HL-60/S4 (cell line): ENCODE results near the gene FBXO27.
"Not testable (repeated sequence)": the region's sequence is repeated elsewhere in the genome, so short reads cannot be mapped to it uniquely, and the experiment has no call there.

ENCODE experiments used
- in situ Hi-C: fragments of 300-500 bp; cut with MboI; formaldehyde crosslinking; loops from 2 replicates; pipeline ENCODE4 v1.14.3; 2022; ENCODE audit warnings: low sequenced_read_pairs

FBXO27 gene

DNA sequence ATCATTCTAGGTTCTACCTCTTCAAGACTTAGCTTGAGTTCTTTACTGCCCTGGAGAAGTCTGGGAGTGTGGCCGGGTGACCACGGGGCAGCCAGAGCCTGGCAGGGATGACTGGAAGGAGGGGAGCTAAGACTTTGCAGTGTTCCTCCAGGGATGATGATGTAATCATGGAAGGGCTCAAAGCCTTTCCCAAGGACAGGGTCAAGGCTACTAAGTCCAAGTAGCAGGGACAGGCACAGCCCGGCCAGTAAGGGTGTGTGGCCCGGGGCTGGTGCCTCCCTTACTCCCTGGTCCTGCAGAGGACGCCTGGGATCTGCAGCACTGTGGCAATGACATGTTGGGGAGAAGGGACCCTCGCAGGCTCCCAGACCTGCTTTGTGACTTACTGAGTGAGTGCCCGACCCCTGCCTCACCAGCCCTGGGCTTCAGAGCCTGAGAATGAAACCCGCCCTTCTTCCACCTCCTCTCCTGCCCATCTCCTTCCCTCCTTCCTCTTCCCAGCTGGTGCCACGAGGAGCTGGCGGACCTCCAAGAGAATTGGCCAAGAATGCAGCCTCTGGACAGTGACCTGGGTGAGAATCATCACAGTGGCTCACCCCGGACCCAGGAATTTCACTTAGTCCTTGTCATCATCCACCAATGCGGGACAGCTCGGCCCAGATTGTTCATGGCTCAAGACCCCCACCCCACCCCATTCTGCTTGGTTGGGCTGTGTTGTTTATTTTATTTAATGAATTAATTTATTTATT, 41.2 kb downstream of the FBXO27 start:
- in situ Hi-C loops, result no loop called here

DNA sequence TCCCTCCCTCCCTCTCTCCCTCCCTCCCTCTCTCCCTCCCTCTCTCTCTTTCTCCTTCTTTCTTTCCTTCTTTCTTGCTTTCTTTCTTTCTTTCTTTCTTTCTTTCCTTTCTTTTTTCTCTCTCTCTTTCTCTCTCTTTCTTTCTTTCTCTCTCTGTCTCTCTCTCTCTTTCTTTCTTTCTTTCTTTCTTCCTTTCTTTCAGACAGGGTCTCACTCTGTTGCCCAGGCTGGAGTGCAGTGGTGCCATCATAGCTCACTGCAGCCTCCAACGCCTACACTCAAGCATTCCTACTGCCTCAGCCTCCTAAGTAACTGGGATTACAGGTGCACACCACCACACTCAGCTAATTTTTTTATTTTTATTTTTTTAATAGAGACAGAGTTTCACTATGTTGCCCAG, 42.7 kb downstream of the FBXO27 start:
- in situ Hi-C loops, result not testable (repeated sequence)

DNA sequence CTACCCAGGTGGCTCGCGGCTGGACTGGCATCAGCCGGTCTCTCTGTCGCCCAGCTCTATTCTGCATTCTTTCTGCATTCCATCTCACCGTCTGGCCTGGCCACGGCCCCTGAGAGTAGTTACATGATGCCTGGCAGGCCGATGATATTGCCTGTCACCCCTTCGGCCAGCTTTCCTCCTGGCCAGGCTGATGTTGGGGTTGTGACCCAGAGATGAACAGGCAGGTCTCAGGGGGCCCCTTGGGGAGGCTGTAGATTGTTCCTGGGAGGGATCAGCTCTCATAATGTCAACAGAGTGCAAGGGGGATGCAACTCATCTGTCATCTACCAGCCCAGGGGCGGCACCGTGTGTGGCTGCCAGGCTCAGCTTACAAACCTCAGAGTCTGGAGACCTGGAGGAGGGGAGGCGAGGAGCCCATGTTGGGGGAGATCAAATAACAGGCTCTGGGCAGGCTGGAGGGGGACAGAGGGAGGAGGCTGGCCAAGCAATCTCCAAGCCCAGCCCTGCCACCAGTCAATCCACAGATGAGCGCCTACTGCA, 43.2 kb downstream of the FBXO27 start:
- in situ Hi-C loops, result no loop called here

DNA sequence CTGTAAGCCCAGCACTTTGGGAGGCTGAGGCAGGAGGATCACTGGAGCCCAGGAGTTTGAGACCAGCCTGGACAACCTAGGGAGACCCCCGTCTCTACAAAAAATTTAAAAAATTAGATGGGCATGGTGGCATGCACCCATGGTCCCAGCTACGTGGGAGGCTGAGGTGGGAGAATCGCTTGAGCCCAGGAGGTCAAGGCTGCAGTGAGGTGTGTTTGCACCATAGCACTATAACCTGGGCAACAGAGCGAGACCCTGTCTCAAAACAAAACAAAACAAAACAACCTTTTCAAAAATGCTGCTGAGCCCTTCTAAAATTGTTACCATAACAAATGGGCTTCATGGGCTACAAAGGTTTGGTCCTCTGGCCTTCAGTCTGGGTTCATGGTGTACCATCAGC, 43.7 kb downstream of the FBXO27 start:
- in situ Hi-C loops, result not testable (repeated sequence)

DNA sequence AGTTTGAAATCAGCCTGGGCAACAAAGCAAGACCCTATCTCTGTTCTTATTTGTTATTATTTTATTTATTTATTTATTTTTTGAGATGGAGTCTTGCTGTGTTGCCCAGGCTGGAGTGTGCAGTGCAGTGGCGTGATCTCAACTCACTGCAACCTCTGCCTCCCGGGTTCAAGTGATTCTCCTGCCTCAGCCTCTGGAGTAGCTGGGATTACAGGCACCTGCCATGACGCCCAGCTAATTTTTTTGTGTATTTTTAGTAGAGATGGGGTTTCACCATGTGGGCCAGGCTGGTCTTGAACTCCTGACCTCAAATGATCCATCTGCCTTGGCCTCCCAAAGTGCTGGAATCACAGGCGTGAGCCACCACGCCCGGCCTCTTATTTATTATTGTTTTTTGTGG, 44.6 kb downstream of the FBXO27 start:
- in situ Hi-C loops, result not testable (repeated sequence)

GRCh38 chr19:38985262-38985661, 47.1 kb downstream of the FBXO27 start:
- in situ Hi-C loops, result no loop called here

DNA sequence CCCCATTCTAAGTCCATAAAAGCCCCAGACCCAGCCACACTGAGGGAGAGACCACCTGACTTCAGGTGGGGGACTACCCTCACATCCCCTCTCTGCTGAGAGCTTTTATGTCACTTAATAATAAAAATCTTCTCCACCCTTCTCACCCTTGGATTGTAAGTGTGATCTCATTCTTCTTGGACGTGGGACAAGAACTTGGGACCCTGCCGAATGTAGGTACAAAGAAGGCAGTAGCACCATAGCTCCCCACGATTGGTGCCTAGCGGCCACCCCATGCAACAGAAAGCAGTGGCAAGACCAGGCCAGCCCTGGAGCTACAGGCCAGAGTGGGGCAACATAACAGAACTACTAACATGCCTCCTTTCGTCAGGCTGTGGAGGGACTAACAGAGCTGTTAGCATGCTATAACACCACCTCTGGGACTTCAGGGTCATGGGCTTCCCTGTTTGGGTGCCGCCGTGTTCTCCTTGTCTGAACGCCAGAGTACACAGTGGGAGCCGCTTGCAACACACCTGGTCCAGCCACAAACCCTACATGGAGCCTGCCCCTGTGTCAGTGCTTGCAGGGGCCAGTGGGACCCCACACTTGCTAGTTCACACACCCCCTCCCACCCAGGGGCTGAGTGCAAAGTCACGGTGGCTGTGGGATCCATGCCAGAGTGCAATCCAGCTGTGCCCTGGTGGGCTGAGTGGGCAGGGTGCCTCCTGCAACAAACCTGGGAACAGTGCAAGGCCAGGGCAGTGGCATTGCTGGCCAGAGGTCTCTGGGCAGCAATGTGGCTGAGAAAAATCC, 51.6 kb downstream of the FBXO27 start:
- in situ Hi-C loops, result no loop called here

- in situ Hi-C loops, result no loop called here
Observed at GRCh38 chr19:38979812-38980211, 52.5 kb downstream of the FBXO27 start.

DNA sequence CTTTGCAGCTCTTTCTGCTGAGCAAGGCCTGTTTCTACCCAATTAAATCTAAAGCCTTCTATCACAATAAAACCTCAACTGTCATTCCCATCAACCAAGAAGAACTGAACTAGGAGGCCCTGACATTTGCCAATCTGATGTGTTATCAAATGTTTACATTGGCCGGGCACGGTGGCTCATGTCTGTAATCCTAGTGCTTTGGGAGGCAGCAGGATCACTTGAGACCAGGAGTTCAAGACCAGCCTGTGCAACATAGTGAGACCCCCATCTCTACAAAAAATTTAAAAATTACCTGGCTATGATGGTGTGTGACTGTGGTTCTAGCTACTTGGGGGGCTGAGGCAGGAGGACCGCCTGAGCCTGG, 54.0 kb downstream of the FBXO27 start:
- in situ Hi-C loops, result no loop called here

DNA sequence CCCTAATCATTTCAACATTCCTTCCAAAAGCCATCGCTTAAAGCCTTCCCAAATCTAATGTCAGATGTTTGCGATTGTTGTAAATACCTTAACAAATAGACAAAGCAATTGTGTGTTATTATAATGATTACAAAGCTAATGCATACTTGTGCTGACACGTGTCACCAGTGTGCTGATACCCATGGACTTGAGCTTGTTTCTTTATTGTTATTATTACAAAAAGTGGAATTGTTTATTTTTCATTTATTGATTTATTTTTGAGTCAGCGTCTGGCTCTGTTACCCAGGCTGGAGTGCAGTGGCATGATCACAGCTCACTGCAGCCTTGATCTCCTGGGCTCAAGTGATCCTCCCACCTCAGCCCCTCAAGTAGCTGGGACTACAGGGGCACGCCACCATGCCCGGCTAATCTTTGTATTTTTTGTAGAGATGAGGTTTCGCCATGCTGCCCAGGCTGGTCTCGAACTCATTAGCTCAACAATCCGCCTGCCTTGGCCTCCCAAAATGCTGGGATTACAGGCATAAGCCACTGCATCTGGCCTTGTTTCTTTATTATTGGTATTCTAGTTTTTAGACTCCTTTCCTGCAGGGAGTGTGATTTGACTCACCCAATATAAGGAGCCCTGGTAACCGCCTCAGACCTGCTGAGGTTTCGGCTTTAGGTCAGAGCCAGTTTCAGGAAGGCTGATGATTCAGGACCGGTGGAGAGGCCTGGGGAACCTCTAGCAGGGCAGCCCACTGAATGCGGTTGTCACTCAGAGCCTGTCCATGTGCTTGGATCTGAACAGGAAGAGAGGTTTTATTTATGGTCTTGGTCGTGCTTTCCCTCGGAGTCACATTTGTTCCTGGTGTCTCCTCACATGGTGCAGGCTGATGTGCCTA, 54.7 kb downstream of the FBXO27 start:
- in situ Hi-C loops, result no loop called here

- in situ Hi-C loops, result no loop called here
Observed at GRCh38 chr19:38975861-38976271, 56.5 kb downstream of the FBXO27 start.

DNA sequence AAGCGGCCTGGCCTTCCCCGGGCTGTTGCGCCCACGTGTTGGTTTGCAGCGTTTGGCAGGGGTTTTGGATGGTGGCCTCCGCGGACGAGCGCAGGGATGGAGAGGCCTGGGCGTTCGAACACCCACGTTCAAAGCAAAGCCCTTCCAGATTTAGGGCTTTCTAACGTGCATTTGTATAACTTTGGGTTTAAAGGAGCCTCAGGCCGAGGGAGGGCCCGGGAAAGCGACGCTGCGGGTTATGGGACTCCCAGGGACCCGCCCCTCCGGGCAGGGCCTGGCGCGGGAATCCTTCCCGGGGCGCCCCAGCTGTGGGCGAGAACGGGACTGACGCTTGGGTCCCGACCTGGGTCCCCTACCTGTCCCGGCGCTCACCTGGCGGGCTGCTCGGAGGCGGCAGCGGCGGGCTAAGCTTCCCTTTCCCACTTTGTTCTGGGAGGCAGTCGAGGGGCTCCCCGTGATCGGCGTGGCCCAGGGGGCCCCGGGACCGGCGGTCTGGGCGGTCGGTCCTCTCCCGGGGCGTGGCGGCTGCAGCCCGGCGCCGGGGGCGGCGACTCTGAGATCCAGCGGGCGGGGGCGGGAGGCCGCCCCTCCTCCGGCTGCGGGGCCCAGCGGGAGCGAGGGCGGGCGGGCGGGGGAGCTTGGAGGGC, 57.0 kb downstream of the FBXO27 start, which contains the start of gene FBXO17:
Gene FBXO17 (minus strand): TSS at position 529 of the 647 bp plus-strand sequence. CDS start 25,423 bp downstream, outside the sequence.
- in situ Hi-C loops, result no loop called here

GRCh38 chr19:38974624-38975213, 57.6 kb downstream of the FBXO27 start:
- in situ Hi-C loops, result no loop called here
